ENCODE measurements around the gene PTGDR2.
"Not testable (repeated sequence)": the region's sequence is repeated elsewhere in the genome, so short reads cannot be mapped to it uniquely, and the experiment has no call there.

Gene PTGDR2

DNA sequence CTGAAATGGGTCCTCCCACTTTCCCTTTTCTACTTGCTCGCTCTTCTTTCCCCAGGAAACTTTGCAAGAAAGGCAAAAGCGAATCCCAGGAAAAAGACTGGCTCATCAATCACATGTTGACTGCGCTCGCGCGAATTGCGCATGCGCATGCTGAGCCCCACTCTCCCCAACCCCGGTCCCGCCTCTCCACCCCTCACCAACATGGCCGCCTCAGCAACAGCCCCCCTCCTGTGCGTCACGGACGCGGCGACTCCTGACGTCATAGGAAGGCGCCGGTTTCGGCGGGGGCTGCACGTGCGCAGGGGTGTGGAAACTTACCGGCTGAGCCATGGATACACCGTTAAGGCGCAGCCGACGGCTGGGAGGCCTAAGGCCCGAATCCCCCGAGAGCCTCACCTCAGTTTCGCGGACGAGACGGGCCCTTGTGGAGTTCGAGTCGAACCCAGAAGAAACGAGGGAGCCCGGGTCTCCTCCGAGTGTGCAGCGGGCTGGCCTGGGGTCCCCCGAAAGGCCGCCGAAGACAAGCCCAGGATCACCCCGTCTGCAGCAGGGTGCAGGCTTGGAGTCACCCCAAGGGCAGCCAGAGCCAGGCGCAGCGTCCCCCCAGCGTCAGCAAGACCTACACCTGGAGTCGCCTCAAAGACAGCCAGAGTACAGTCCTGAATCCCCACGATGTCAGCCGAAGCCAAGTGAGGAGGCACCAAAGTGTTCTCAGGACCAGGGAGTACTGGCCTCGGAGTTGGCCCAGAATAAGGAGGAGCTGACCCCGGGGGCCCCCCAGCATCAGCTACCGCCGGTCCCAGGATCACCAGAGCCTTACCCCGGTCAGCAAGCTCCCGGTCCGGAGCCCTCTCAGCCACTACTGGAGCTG lies 13.7 kb downstream of the PTGDR2 start, which contains the start of gene CCDC86:
TSS of gene CCDC86 (plus strand) at position 317 of the 871 bp plus-strand sequence. CDS start at position 329, 12 bp downstream.
- DNase-seq, result peak; percentile 70

GRCh38 chr11:60840470-60841430 lies 15.0 kb downstream of the PTGDR2 start:
- DNase-seq, result no peak

- no peak for DNase-seq
Observed at GRCh38 chr11:60838132-60838531, 17.6 kb downstream of the PTGDR2 start.

DNA sequence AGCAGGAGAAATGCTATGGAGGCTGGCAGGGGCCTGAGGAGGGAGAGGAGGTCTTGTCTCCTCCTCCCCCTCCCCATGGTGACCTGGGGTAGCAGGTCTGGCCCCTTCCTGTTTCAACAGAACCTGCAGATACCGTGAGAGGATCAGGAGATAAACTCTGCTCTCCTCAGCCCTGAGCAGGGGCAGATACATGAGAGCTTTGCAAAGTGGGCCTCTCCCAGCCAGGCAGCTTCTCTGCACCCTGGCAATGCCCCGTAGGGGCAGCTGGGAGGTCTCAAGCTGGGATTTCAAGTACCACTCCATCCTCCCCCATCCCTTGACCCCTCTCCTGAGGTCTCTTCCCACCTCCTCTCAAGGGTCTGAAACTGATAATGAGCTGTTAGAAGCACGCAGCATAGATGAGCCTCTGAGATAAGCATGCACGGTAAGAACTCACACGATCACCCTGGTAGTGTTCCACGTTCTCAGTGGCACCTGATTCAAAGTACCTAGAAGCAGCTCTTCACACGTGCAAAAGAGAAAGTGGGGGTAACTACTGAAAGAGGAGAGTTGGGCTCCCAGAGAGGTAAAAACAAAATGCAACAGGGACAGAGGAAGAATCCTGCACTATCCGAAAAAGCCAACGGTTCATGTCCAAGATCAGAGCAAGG lies 18.8 kb downstream of the PTGDR2 start:
- no peak for DNase-seq

- DNase-seq, result peak; percentile 17
Observed at GRCh38 chr11:60835534-60835846, 20.3 kb downstream of the PTGDR2 start.

- no peak for DNase-seq
Observed at GRCh38 chr11:60834742-60835533, 20.8 kb downstream of the PTGDR2 start.

GRCh38 chr11:60831501-60832079 lies 24.2 kb downstream of the PTGDR2 start:
- DNase-seq, result peak; percentile 38

DNA sequence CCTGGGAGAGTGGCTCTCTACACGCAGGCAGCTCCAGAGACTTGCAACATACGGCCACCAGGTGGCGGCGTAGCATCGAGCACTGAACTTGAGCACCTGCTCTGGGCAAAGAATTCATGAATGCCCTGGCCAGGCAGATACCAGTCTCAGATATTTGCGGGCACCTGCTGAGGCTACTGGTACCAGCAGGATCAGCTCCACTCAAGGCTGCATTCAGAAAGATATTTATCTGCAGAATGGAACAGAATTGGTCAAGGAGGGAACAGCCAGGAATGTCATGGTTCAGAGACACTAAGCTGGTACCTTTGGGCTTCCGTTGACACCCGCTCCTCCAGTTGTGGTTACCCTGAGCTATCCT lies 24.6 kb downstream of the PTGDR2 start:
- DNase-seq, result no peak

DNA sequence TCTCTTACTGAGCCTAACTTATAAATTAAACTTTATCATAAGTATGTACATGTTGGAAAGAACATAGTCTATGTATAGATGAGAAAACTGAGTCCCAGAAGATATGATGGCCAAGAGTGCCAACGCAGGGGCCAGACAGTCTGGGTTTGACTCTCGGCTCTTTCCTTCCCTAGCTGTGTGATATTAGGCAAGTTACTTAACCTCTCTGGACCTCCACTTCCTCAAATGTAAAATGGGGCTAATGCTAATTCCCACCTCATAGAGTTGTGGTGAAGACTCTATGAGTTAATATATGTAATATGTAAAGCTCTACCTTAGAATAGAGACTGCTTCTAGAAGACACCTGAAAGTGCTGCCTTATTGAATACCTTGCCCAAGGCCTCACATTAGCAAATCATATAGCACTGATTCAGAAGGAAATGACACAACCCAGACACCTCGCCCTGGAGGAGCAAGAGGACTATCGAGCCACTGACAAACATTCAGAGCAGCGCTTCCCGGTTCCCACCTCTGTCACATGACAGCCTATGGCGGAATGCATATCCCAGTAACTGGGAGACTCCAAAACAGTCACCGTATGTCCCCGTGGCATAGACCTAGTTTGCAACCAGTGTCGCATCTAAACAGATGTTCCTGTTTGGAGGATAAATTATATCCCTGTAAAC lies 25.1 kb downstream of the PTGDR2 start:
- peak; percentile 93 for DNase-seq

- no peak for DNase-seq
Observed at GRCh38 chr11:60825790-60826189, 30.0 kb downstream of the PTGDR2 start.

DNA sequence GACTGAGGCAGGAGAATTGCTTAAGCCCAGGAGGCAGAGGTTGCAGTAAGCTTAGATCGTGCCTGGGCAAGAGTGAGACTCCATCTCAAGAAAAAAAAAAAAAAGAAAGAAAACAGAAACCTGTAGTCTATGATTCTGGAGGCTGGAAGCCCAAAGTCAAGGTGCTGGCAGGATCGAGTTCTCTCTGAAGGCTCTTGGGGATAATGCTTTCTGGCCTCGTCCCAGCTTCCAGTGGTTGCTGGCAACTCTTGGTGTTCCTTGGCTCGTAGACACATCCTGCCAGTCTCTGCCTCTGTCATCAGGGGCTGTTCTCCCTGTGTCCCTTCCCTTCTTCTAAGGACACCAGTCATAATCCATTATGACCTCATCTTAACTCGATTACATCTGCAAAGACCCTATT lies 30.6 kb downstream of the PTGDR2 start:
- no peak for DNase-seq

DNA sequence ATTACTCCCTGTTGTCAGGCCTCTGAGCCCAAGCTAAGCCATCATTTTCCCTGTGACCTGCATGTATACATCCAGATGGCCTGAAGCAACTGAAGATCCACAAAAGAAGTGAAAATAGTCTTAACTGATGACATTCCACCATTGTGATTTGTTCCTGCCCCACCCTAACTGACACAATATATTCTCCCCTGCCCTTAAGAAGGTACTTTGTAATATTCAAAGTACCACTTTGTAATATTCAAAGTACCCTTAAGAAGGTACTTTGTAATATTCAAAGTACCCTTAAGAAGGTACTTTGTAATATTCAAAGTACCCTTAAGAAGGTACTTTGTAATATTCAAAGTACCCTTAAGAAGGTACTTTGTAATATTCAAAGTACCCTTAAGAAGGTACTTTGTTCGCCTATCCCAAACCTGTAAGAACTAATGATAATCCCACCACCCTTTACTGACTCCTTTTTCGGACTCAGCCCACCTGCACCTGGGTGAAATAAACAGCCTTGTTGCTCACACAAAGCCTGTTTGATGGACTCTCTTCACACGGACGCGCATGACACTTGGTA lies 31.9 kb downstream of the PTGDR2 start:
- not testable (repeated sequence) for DNase-seq

DNA sequence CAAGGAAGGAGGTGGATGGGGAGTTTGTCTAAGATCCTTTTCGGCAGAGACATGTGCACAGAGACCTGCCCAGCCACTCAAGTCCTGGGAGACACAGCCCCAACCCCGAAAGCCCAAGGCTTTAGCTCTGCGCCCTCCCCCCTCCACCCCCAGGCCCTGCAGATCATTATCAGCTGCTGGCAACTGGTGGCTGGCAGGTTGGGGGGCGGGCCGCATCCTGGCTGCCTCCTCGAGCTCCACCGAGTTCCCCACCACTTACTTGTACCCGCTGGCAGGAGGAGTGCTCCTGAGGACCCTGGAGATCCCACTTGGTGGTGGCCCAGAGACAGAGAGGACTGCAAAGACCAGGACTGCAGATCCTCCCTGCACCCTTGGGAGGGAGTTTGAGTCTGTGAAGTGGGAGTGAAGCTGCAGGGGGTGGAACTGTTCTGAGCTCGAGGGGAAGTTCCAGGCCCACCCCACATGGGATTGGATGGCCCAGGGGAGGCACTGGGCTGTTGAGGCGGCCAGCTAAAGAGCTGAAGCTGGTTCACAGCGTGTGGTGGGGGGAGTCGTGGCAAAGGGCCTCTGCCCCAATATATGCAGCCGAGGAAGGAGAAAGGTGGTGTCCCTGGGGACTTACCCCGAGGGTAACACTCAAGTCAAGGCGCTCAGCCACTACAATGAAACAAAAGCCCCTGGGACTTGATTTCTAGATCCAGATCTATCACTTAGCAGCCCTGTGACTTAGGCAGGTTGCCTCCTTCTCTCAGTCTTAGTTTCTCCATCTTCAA lies 33.7 kb downstream of the PTGDR2 start:
- no peak for DNase-seq

GRCh38 chr11:60818057-60818456 lies 37.7 kb downstream of the PTGDR2 start:
- DNase-seq, result no peak

- no peak for DNase-seq
Observed at GRCh38 chr11:60816590-60817157, 39.1 kb downstream of the PTGDR2 start.

DNA sequence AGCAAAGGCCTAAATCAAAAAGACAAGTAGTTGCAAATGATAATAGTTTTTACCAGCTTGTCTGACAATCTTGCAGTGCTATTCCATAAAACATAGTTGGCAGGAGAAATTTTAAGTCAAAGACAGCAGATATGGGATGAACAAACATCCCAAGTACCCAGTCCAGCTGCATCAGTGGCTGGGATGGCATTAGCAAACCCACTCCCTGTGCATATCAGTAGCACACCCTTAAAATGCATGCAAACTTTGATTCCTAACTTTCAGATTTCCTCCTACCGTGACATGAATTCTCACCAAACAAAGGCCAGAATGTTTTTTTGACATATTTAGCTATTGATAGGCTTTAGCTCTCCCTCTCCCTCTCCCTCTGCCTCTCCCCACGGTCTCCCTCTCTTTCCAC lies 41.6 kb downstream of the PTGDR2 start:
- DNase-seq, result no peak

DNA sequence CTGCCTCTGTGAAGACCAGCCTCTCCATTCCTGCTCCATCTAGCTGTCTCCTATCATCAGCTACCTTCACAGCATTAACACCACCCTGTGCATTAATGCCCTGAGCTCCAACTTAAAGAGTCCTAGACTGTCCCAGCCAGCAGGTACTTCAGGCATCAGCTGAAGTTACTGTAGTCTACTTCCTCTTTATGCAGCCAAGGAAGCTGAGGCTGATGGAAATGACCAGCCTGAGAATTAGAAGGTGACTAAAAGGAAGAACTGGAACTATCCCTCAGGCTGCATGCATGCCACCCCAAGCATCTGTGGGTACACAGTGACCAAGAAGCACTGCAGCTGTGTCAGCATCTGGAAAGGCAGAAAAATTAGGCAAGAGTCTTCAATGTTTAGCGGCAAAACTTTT lies 42.4 kb downstream of the PTGDR2 start:
- DNase-seq, result no peak

GRCh38 chr11:60810569-60810968 lies 45.2 kb downstream of the PTGDR2 start:
- DNase-seq, result no peak

GRCh38 chr11:60810151-60810550 lies 45.6 kb downstream of the PTGDR2 start:
- no peak for DNase-seq

GRCh38 chr11:60809691-60810090 lies 46.1 kb downstream of the PTGDR2 start:
- no peak for DNase-seq

Data from NCI-H1694 treated with DMSO at 0.1 percent for 48 hours (cell line).